OCI-LY3 (cell line): ENCODE measurements around the gene SFMBT1.
A peak's percentile ranks its signal among the peaks of the same experiment; 100 is the strongest.
"Not testable (repeated sequence)": the region's sequence is repeated elsewhere in the genome, so short reads cannot be mapped to it uniquely, and the experiment has no call there.

Experiments
- H2AFZ ChIP-seq: fragments of 200-600, 300-600 bp; shearing (Covaris generic); 2 replicates; pipeline ENCODE4 v1.6.0; 2014; ENCODE audit warnings: antibody characterized with exemption, low read depth, low read length
- H3K27ac ChIP-seq: fragments of 200-600, 300-600 bp; sonication (generic); 2 replicates; pipeline ENCODE4 v1.5.1; 2014; ENCODE audit warnings: mild to moderate bottlenecking, low read length, moderate library complexity, mixed read lengths
- H3K27me3 ChIP-seq: fragments of 200-600, 300-600 bp; sonication (generic); 2 replicates; pipeline ENCODE4 v1.6.1; 2014; ENCODE audit warnings: low read depth, low read length, mixed read lengths
- H3K36me3 ChIP-seq: fragments of 200-600, 300-600 bp; sonication (generic); replicated peaks from 2 replicates; pipeline ENCODE3; 2014; ENCODE audit warnings: low read depth, low read length, mixed read lengths
- H3K4me1 ChIP-seq: fragments of 300-600, 200-600 bp; sonication (generic); 2 replicates; pipeline ENCODE4 v1.6.1; 2014; ENCODE audit warnings: low read length, mixed read lengths
- H3K4me2 ChIP-seq: fragments of 200-600, 300-600 bp; sonication (generic); 2 replicates; pipeline ENCODE4 v1.6.1; 2014; ENCODE audit warnings: low read length, mixed read lengths
- H3K4me3 ChIP-seq: fragments of 300-600, 200-600 bp; sonication (generic); 2 replicates; pipeline ENCODE4 v1.5.1; 2014; ENCODE audit warnings: antibody characterized with exemption, mild to moderate bottlenecking, low read length, moderate library complexity
- H3K79me2 ChIP-seq: fragments of 300-600, 200-600 bp; shearing (Covaris generic); 2 replicates; pipeline ENCODE4 v1.6.1; 2014; ENCODE audit warnings: mild to moderate bottlenecking, low read length, mixed read lengths
- H3K9ac ChIP-seq: fragments of 300-600, 200-600 bp; shearing (Covaris generic); 2 replicates; pipeline ENCODE4 v1.6.0; 2014; ENCODE audit warnings: mild to moderate bottlenecking, low read length, moderate library complexity
- H3K9me3 ChIP-seq: fragments of 200-600, 300-600 bp; shearing (Covaris generic); 2 replicates; pipeline ENCODE4 v1.6.1; 2014; ENCODE audit warnings: low read length, mixed read lengths; ENCODE audit not compliant: insufficient read depth
- H4K20me1 ChIP-seq: fragments of 200-600, 300-600 bp; sonication (generic); 2 replicates; pipeline ENCODE4 v1.6.1; 2016; ENCODE audit warnings: low read length, mixed read lengths; ENCODE audit not compliant: insufficient read depth
- EZH2phosphoT487 ChIP-seq: fragments of 200-600 bp; shearing (Covaris generic); IDR thresholded peaks from 2 replicates; pipeline ENCODE4 v1.6.1; 2018; ENCODE audit warnings: antibody characterized with exemption, mixed run types, low read depth
- TF ChIP-seq, protein P1 (sequence below): fragments of 200-600, 300-600 bp; sonication (generic); IDR thresholded peaks from 2 replicates; pipeline ENCODE4 v1.5.1; 2014; ENCODE audit warnings: antibody characterized with exemption, low read length, low read depth

The SFMBT1 gene

DNA sequence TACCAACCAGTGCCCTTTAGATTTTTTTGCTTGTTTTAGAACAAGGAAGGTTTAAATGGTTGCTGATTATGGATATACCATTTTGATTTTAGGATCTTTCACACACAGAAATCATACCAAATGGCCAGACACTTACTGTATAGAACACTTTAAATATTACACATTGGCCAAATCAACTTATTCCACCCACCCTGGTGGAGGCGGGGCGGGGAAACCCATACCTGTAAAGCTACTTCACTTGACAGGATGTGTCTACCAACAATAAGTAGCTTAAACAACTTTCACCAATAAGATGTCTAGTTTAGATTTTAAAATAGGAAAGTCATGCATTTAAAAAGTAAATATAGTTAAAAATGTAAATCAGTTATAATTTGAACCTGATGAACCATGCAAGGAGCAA, 17.0 kb upstream of the SFMBT1 start:
- Histone ChIP-seq H3K27ac (no peak overlapping the region), H2AFZ (no peak overlapping the region), H4K20me1 (no peaks in the 10 kb centered on the region), H3K9me3 (no peaks in the 10 kb centered on the region), H3K79me2 (no peaks in the 10 kb centered on the region), H3K27me3 (peaks cover 29% of the 10 kb centered on the region), H3K4me1 (no peaks in the 10 kb centered on the region), H3K9ac (no peak overlapping the region), H3K4me3 (no peak overlapping the region), H3K36me3 (no peaks in the 10 kb centered on the region), H3K4me2 (no peak overlapping the region)
- TF ChIP-seq, protein P1, sequence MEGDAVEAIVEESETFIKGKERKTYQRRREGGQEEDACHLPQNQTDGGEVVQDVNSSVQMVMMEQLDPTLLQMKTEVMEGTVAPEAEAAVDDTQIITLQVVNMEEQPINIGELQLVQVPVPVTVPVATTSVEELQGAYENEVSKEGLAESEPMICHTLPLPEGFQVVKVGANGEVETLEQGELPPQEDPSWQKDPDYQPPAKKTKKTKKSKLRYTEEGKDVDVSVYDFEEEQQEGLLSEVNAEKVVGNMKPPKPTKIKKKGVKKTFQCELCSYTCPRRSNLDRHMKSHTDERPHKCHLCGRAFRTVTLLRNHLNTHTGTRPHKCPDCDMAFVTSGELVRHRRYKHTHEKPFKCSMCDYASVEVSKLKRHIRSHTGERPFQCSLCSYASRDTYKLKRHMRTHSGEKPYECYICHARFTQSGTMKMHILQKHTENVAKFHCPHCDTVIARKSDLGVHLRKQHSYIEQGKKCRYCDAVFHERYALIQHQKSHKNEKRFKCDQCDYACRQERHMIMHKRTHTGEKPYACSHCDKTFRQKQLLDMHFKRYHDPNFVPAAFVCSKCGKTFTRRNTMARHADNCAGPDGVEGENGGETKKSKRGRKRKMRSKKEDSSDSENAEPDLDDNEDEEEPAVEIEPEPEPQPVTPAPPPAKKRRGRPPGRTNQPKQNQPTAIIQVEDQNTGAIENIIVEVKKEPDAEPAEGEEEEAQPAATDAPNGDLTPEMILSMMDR = no peak
- no peak for TF ChIP-seq EZH2phosphoT487

DNA sequence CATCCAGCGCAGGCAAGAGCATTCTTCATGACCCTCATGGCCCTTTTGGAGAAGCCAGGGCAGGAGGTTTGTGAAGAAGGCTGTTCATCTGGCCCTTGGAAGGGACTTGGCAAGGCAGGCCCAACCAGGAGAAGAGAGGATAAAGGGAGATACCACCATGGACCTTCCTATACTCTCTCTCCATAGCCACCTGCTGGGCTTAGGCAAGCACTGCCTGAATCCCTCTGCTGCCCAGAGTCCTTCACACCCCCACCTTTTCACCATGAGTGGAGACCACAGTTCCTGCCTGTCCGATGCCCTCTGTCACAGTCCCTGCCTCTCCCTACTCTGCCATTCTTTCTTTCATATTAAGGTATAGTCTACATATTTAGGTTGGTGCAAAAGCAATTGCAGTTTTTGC, 10.6 kb upstream of the SFMBT1 start:
- Histone ChIP-seq H3K9me3 (no peaks in the 10 kb centered on the region), H3K4me1 (no peaks in the 10 kb centered on the region), H3K4me2 (no peak overlapping the region), H3K36me3 (no peaks in the 10 kb centered on the region), H3K9ac (no peak overlapping the region), H4K20me1 (no peaks in the 10 kb centered on the region), H3K27me3 (0 out of 2 replicates have a peak, but pooled peaks cover 4% of the 10 kb centered on the region), H2AFZ (no peak overlapping the region), H3K79me2 (no peaks in the 10 kb centered on the region), H3K27ac (no peak overlapping the region), H3K4me3 (no peak overlapping the region)
- no peak for TF ChIP-seq EZH2phosphoT487
- TF ChIP-seq, protein P1 = peak; percentile 31

DNA sequence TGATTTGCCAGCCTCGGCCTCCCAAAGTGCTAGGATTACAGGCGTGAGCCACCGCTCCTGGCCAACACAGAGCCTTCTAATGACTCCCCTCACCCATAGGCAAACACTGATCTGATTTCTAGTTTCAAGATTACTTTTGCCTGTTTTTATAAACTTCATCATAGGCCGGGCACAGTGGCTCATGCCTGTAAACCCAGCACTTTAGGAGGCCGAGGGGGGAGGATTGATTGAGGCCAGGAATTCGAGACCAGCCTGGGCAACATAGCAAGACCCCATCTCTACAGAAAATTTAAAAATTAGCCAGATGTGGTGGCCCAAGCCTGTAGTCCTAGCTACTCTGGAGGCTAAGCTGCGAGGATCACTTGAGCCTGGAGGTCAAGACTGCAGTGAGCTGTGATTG, 8.4 kb upstream of the SFMBT1 start:
- H3K9ac ChIP-seq, H2AFZ ChIP-seq, H3K4me1 ChIP-seq, H3K27ac ChIP-seq, H3K4me3 ChIP-seq, H3K9me3 ChIP-seq, H3K27me3 ChIP-seq, H3K79me2 ChIP-seq, H3K4me2 ChIP-seq, H3K36me3 ChIP-seq, H4K20me1 ChIP-seq: not testable (repeated sequence)

DNA sequence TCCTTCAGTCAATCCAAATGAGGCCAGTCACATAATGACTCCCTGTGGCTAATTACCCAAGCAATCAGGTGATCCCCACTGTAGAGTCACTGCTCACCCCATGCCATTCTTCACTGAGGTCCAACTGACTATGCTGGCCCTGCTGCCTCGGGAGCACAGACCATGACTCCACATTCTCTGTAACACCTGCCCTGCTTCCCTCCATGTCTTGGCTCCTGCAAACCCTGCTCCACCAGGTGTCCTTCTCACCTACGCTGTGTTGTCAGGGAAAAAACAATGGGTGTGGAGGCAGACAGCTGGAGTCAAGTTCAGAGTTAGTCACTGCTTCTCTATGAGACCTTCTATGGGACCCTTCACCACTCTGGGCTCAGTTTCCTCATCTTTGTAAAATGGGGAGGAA, 6.1 kb upstream of the SFMBT1 start:
- H3K9me3 ChIP-seq = no peaks in the 10 kb centered on the region
- no peak for TF ChIP-seq EZH2phosphoT487
- TF ChIP-seq, protein P1 = no peak
- no peak overlapping the region for H3K27ac ChIP-seq
- no peaks in the 10 kb centered on the region for H3K36me3 ChIP-seq
- no peaks in the 10 kb centered on the region for H3K79me2 ChIP-seq
- peaks cover 1% of the 10 kb centered on the region; the same call in 1 of the 2 replicates for H3K27me3 ChIP-seq
- no peak overlapping the region for H2AFZ ChIP-seq
- H3K4me2 ChIP-seq = no peak overlapping the region
- H3K4me3 ChIP-seq = no peak overlapping the region
- no peaks in the 10 kb centered on the region for H4K20me1 ChIP-seq
- H3K9ac ChIP-seq = no peak overlapping the region
- H3K4me1 ChIP-seq = no peaks in the 10 kb centered on the region

DNA sequence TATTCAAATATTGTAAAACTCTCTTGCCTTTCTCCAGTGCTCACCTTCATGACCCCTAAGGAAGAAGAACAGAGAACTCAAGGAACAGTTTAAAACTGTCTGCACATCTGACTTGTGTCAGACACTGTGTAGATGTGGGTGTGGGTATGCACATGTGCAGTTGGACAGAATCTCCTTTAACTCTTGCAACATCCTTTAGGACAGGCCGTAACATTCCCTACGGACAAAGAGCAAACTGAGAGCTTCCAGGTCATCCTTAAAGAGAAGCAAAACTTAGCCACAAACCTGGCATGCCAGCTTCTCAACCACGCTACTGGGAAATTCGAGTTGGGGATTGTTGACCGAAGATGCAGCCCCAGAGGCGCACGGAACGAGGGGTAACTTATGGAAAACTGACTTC, 4.1 kb upstream of the SFMBT1 start:
- H3K36me3 ChIP-seq = no peaks in the 10 kb centered on the region
- no peak overlapping the region for H3K4me3 ChIP-seq
- peaks cover 3% of the 10 kb centered on the region; the same call in 1 of the 2 replicates for H3K4me1 ChIP-seq
- H3K79me2 ChIP-seq = no peaks in the 10 kb centered on the region; the same call in 1 of the 2 replicates
- H3K9me3 ChIP-seq = no peaks in the 10 kb centered on the region
- H4K20me1 ChIP-seq = no peaks in the 10 kb centered on the region
- no peak overlapping the region for H3K9ac ChIP-seq
- no peak overlapping the region for H3K4me2 ChIP-seq
- TF ChIP-seq EZH2phosphoT487 = no peak
- TF ChIP-seq, protein P1 = no peak
- no peak overlapping the region for H3K27ac ChIP-seq
- no peak overlapping the region for H2AFZ ChIP-seq
- peaks cover 5% of the 10 kb centered on the region; the same call in 1 of the 2 replicates for H3K27me3 ChIP-seq
